Type B pancreatic cell (in vitro differentiated cells): ENCODE measurements around the gene SEMA4B. TPM values are rescaled to one million over a fixed set of nuclear protein-coding genes. Genes with fewer than 3 reads are reported as not detected.
A peak's percentile ranks its signal among the peaks of the same experiment; 100 is the strongest.

Source experiments
- DNase-seq: peaks from one replicate; pipeline ENCODE4 v3.0.0; 2021; ENCODE audit warnings: mixed read lengths; ENCODE audit not compliant: unreplicated experiment; ENCODE audit errors: extremely low spot score
- H3K27ac Mint-ChIP-seq: 2 replicates; pipeline ENCODE4 v1.8.0; 2021; ENCODE audit warnings: mild to moderate bottlenecking, mixed read lengths
- H3K27me3 Mint-ChIP-seq: 2 replicates; pipeline ENCODE4 v1.8.0; 2021; ENCODE audit warnings: mixed read lengths
- H3K36me3 Mint-ChIP-seq: 2 replicates; pipeline ENCODE4 v1.8.0; 2021; ENCODE audit warnings: mixed read lengths
- H3K4me1 Mint-ChIP-seq: one replicate; pipeline ENCODE4 v1.8.0; 2021; ENCODE audit warnings: mixed read lengths; ENCODE audit not compliant: unreplicated experiment
- H3K4me3 Mint-ChIP-seq: 2 replicates; pipeline ENCODE4 v1.8.0; 2021; ENCODE audit warnings: mild to moderate bottlenecking, mixed read lengths
- H3K9me3 Mint-ChIP-seq: 2 replicates; pipeline ENCODE4 v1.8.0; 2021; ENCODE audit warnings: mixed read lengths
- CTCF ChIP-seq: fragments of 200-600 bp; sonication (generic); conservative IDR thresholded peaks from 2 replicates; pipeline ENCODE4 v1.5.0; 2021; ENCODE audit warnings: antibody characterized with exemption, mild to moderate bottlenecking
- long read RNA-seq: library from polyadenylated mRNA; unstranded; transcript quantifications from one replicate; pipeline ENCODE4 v2.0.0, GENCODE V29; 2020
- total RNA-seq: library from RNA; stranded (reverse); gene quantifications from 2 replicates; pipeline ENCODE4 v1.2.1, GENCODE V29; 2021; ENCODE audit warnings: low replicate concordance

Gene SEMA4B
- total RNA-seq, result 28.0 and 28.9 TPM in 2 replicates
- long read RNA-seq, partial matches to known transcripts, result 2 of 2 reads
- long read RNA-seq, other reads (novel, unspliced or antisense), result 0 of 2 reads

DNA sequence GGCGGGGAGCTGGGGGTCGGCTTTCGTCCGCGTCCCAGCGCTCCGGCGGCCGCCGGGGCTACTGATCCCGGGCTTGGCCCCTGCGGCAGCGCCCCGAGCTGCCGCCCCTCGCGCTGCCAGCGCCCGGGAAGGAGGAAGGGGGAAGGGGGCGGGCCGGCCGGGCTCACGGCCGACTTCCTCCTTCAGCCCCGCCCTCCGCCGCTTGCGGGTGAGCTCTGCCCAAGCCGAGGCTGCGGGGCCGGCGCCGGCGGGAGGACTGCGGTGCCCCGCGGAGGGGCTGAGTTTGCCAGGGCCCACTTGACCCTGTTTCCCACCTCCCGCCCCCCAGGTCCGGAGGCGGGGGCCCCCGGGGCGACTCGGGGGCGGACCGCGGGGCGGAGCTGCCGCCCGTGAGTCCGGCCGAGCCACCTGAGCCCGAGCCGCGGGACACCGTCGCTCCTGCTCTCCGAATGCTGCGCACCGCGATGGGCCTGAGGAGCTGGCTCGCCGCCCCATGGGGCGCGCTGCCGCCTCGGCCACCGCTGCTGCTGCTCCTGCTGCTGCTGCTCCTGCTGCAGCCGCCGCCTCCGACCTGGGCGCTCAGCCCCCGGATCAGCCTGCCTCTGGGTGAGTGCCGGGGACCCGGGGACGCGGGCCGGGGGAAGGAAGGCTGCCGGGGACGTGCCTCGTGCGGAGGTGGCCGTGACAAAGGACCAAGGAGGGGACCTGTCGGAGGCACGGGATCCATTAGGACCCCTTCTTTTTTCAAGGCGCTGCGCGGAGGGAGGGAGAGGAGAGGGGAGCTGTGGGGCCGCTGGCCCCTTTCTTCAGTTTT lies at the start of gene SEMA4B:
Gene SEMA4B (plus strand): TSS at position 201 of the 814 bp plus-strand sequence. CDS start 249 bp downstream, at position 450.
- H3K36me3 Mint-ChIP-seq, result no peaks in the 10 kb centered on the region
- TF ChIP-seq CTCF, result no peak

DNA sequence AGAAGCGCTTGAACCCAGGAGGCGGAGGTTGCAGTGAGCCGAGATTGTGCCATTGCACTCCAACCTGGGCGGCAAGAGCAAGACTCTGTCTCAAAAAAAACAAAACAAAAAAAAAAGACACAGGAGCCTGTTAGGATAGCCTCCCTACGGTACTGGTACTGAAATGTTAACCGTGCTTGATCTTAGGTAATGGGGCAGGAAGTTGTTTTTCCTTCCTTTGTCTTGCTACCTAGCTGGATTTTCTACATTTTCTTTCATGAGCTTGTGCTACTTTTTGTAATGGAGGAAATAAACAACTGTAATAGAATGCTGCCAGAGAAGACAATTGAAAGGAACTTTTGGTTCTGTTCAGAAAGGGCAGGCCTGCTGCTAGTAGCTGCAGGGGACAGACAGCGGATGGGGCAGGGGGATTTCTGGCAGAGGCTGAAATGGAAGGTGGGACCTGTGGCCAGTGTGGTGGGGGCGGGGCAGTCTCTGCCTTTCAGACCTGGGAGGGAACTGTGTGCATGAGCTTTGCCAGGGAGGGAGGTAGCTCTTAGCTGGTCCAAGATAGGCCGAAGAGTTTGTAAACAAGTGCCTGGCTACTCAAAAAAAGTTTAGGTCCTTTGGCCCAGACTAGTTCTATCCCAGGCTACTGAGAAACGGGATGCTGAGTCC lies 49.0 kb upstream of the SEMA4B start:
- Mint-ChIP-seq H3K4me3 (peak overlapping the region; percentile 42), H3K4me1 (peaks cover 29% of the 10 kb centered on the region), H3K9me3 (no peaks in the 10 kb centered on the region), H3K27me3 (no peaks in the 10 kb centered on the region), H3K27ac (peak overlapping the region; percentile 93), H3K36me3 (no peaks in the 10 kb centered on the region)
- DNase-seq, result no peak
- TF ChIP-seq CTCF, result no peak

More for the DNA sequence above, at the start of gene SEMA4B:
- peaks cover 16% of the 10 kb centered on the region for H3K4me1 Mint-ChIP-seq
- no peaks in the 10 kb centered on the region for H3K9me3 Mint-ChIP-seq
- DNase-seq, result no peak
- peak within 1 kb of the TSS; percentile 94 for H3K4me3 Mint-ChIP-seq
- no peaks in the 10 kb centered on the region for H3K27me3 Mint-ChIP-seq
- peak within 1 kb of the TSS; percentile 80 for H3K27ac Mint-ChIP-seq

DNA sequence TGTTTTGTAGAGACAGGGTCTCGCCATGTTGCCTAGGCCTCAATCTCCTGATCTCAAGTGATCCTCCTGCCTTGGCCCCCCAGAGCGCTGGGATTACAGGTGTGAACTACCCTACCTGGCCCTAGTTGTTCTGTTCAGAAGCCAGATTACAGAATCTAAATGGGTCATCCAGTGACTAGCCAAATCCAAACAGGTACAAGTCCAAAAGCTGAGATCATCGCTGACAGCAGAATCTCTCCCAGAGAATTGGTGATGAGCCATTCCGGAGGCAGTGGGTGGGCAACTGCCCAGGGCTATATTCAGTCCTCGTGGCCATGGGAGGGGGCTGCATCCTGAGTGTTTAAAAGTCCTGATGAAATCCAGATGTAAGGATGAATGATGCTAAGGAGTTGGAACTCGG lies 47.5 kb upstream of the SEMA4B start:
- Mint-ChIP-seq H3K27me3 (no peaks in the 10 kb centered on the region), H3K9me3 (no peaks in the 10 kb centered on the region), H3K4me3 (no peak overlapping the region), H3K4me1 (peaks cover 37% of the 10 kb centered on the region), H3K36me3 (no peaks in the 10 kb centered on the region), H3K27ac (no peak overlapping the region)
- no peak for TF ChIP-seq CTCF
- DNase-seq, result no peak

DNA sequence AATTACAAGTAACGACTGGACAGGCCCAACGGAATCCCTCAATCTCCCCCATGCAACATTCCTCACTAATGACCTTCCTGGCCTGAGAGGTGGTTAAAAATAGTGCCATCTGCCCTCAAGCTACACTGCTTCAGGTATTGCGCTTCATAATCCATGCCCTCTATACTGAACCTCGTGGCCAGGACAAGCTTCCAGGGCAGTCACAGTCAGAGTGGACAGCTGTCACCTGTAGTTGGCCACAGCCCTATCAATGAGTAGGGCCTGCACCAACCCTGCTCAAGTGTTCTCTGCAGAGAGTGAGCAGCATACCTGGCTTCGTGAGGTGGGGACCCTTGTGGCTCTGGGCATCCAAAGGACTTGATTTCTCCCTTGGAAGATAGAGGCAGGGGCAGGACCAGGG lies 46.9 kb upstream of the SEMA4B start:
- no peak for TF ChIP-seq CTCF
- H3K4me1 Mint-ChIP-seq, result peaks cover 34% of the 10 kb centered on the region

GRCh38 chr15:90154861-90155626 lies 46.1 kb upstream of the SEMA4B start:
- Mint-ChIP-seq H3K4me3 (no peak overlapping the region), H3K4me1 (peaks cover 29% of the 10 kb centered on the region), H3K27me3 (no peaks in the 10 kb centered on the region), H3K36me3 (no peaks in the 10 kb centered on the region), H3K9me3 (no peaks in the 10 kb centered on the region), H3K27ac (no peak overlapping the region)
- TF ChIP-seq CTCF, result no peak
- no peak for DNase-seq

More for the DNA sequence above, 46.9 kb upstream of the SEMA4B start:
- no peak for DNase-seq
- Mint-ChIP-seq H3K9me3 (no peaks in the 10 kb centered on the region), H3K4me3 (no peak overlapping the region), H3K36me3 (no peaks in the 10 kb centered on the region), H3K27ac (no peak overlapping the region), H3K27me3 (no peaks in the 10 kb centered on the region)
